Germinal center (tissue), 1 donor: Measurements from ENCODE around the gene NUAK1.

Experiments
- DNase-seq: peaks from one replicate; pipeline ENCODE4 v3.0.0; 2012; ENCODE audit warnings: mixed read lengths, low spot score

Gene NUAK1

GRCh38 chr12:106082216-106083175 lies 56.3 kb downstream of the NUAK1 start:
- no peak for DNase-seq

GRCh38 chr12:106081606-106082005 lies 57.1 kb downstream of the NUAK1 start:
- DNase-seq = no peak

- DNase-seq = no peak
Observed at GRCh38 chr12:106080791-106081170, 58.0 kb downstream of the NUAK1 start.

GRCh38 chr12:106080041-106080790 lies 58.5 kb downstream of the NUAK1 start:
- no peak for DNase-seq

GRCh38 chr12:106079148-106079738 lies 59.5 kb downstream of the NUAK1 start:
- no peak for DNase-seq

- no peak for DNase-seq
Observed at GRCh38 chr12:106078358-106079010, 60.3 kb downstream of the NUAK1 start.

GRCh38 chr12:106074706-106075392 lies 63.9 kb downstream of the NUAK1 start:
- DNase-seq = no peak

- no peak for DNase-seq
Observed at GRCh38 chr12:106074361-106074705, 64.4 kb downstream of the NUAK1 start.

GRCh38 chr12:106073179-106073578 lies 65.6 kb downstream of the NUAK1 start:
- DNase-seq = no peak

GRCh38 chr12:106072751-106073150 lies 66.0 kb downstream of the NUAK1 start:
- DNase-seq = no peak

GRCh38 chr12:106071686-106072085 lies 67.1 kb downstream of the NUAK1 start:
- no peak for DNase-seq

GRCh38 chr12:106070611-106071010 lies 68.1 kb downstream of the NUAK1 start:
- no peak for DNase-seq

GRCh38 chr12:106070147-106070546 lies 68.6 kb downstream of the NUAK1 start:
- no peak for DNase-seq

- no peak for DNase-seq
Observed at GRCh38 chr12:106068296-106068695, 70.5 kb downstream of the NUAK1 start.

GRCh38 chr12:106067606-106068205 lies 71.0 kb downstream of the NUAK1 start:
- no peak for DNase-seq

- no peak for DNase-seq
Observed at GRCh38 chr12:106066726-106067325, 71.9 kb downstream of the NUAK1 start.

- no peak for DNase-seq
Observed at GRCh38 chr12:106066051-106066705, 72.6 kb downstream of the NUAK1 start.

GRCh38 chr12:106065506-106065905 lies 73.2 kb downstream of the NUAK1 start:
- DNase-seq = no peak

- DNase-seq = no peak
Observed at GRCh38 chr12:106064721-106065021, 74.1 kb downstream of the NUAK1 start.
